HepG2 (cell line): ENCODE results near the gene PIP5K1C. TPM values are rescaled to one million over a fixed set of nuclear protein-coding genes. Genes with fewer than 3 reads are reported as not detected.

Experiments used
- ATAC-seq: fragments of 200-7000 bp; cut with Tn5 transposase; 3 replicates; pipeline ENCODE4 v1.9.1; 2020; ENCODE audit warnings: mild to moderate bottlenecking, moderate library complexity
- BruUV-seq: library from RNA; stranded (reverse); fragments of 400-500 nt; replicated peaks from 2 replicates; lab custom pipeline; 2021; lab: Mats Ljungman, UMichigan
- CTCF ChIA-PET: fragments of 300-600 bp; formaldehyde crosslinking; extraction: SDS; loops from one replicate; lab custom pipeline; 2021; ENCODE audit warnings: low total read pairs, inconsistent platforms, low intra/inter-chr PET ratio; lab: Yijun Ruan, JAX
- POLR2A ChIA-PET: fragments of 350-600 bp; sonication (Branson Sonifier 250); formaldehyde crosslinking; loops from one replicate; lab custom pipeline; 2020; ENCODE audit warnings: antibody characterized with exemption, inconsistent platforms; lab: Yijun Ruan, JAX
- DNase-seq: peaks from one replicate; pipeline ENCODE4 v3.0.0-alpha.2; 2015; ENCODE audit warnings: low spot score
- FAIRE-seq: peaks from 3 replicates; lab custom pipeline; 2011; peaks lifted over from hg19 to GRCh38; lab: Jason Lieb, UNC
- H2AFZ ChIP-seq: one replicate; pipeline ENCODE4 v1.6.1; 2011; ENCODE audit warnings: low read length, inconsistent platforms
- H3K27ac ChIP-seq: fragments of 300-600 bp; 3 replicates; pipeline ENCODE4 v1.8.0; 2011; ENCODE audit warnings: mixed run types, mild to moderate bottlenecking, mixed read lengths, low read length, inconsistent platforms; ENCODE audit not compliant: insufficient read depth; ENCODE audit errors: extremely low read length
- H3K27me3 ChIP-seq, 2 experiments: fragments of 200-600 bp in 1 of 2; 2 replicates in 1 of 2; 3 replicates in 1 of 2; pipeline versions ENCODE4 v1.6.0 to v1.8.0; 2011; ENCODE audit warnings: low read length in 2 of 2, mild to moderate bottlenecking in 2 of 2, moderate library complexity in 2 of 2, inconsistent platforms in 1 of 2; ENCODE audit not compliant: insufficient read depth in 2 of 2, control insufficient read depth in 1 of 2
- H3K36me3 ChIP-seq, 2 experiments: fragments of 200-600 bp in 1 of 2; replicated peaks in 1 of 2; 2 replicates in 1 of 2; 3 replicates in 1 of 2; pipeline versions ENCODE4 v1.5.1 to v1.8.0; 2011; ENCODE audit warnings: low read length in 2 of 2, inconsistent platforms in 1 of 2; ENCODE audit not compliant: insufficient read depth in 2 of 2, control insufficient read depth in 1 of 2
- H3K4me1 ChIP-seq: 2 replicates; pipeline ENCODE4 v1.5.1; 2012; ENCODE audit warnings: low read length, inconsistent platforms; ENCODE audit not compliant: insufficient read depth
- H3K4me2 ChIP-seq: 2 replicates; pipeline ENCODE4 v1.6.0; 2011; ENCODE audit warnings: low read depth, low read length, inconsistent platforms
- H3K4me3 ChIP-seq, 3 experiments: fragments of 200-600 bp in 1 of 3; sonication (generic), shearing (Covaris generic) in 1 of 3; replicated peaks in 1 of 3; 2 replicates each; pipeline ENCODE4 v1.5.1; 2011 to 2016; ENCODE audit warnings: low read length in 3 of 3, inconsistent platforms in 2 of 3, low read depth in 2 of 3, mild to moderate bottlenecking in 2 of 3, control low read depth in 1 of 3, mixed read lengths in 1 of 3; ENCODE audit not compliant: insufficient read depth in 1 of 3
- H3K79me2 ChIP-seq: one replicate; pipeline ENCODE4 v1.6.1; 2011; ENCODE audit warnings: low read length, inconsistent platforms; ENCODE audit not compliant: insufficient read depth
- H3K9ac ChIP-seq: 2 replicates; pipeline ENCODE4 v1.6.0; 2011; ENCODE audit warnings: mild to moderate bottlenecking, low read depth, low read length, inconsistent platforms; ENCODE audit not compliant: insufficient read depth
- H3K9me3 ChIP-seq: 2 replicates; pipeline ENCODE4 v1.5.1; 2012; ENCODE audit warnings: mild to moderate bottlenecking, low read length
- H4K20me1 ChIP-seq: 2 replicates; pipeline ENCODE4 v1.6.0; 2011; ENCODE audit warnings: inconsistent platforms, mild to moderate bottlenecking, low read length, moderate library complexity; ENCODE audit not compliant: insufficient read depth
- CAMTA2 ChIP-seq: sonication (generic); formaldehyde crosslinking; IDR thresholded peaks from 2 replicates; pipeline ENCODE4 v1.4.0; 2020; ENCODE audit warnings: mild to moderate bottlenecking, missing genetic modification reagents, borderline replicate concordance
- CBFB ChIP-seq: sonication (generic); formaldehyde crosslinking; IDR thresholded peaks from 2 replicates; pipeline ENCODE4 v1.4.0; 2020; ENCODE audit warnings: missing genetic modification reagents
- GABPA ChIP-seq, 2 experiments: IDR thresholded peaks; 2 replicates each; pipeline ENCODE4 v1.6.1; 2011 to 2016; ENCODE audit warnings: low read depth in 2 of 2, low read length in 1 of 2, missing biosample characterization in 1 of 2, missing genetic modification characterization in 1 of 2
- KAT8 ChIP-seq: IDR thresholded peaks from 2 replicates; pipeline ENCODE4 v1.6.1; 2016; ENCODE audit warnings: missing genetic modification reagents, missing compliant biosample characterization
- REPIN1 ChIP-seq: sonication (generic); formaldehyde crosslinking; IDR thresholded peaks from 2 replicates; pipeline ENCODE4 v1.8.0; 2022; ENCODE audit warnings: missing genetic modification reagents, low read depth, mild to moderate bottlenecking, borderline replicate concordance
- RFXANK ChIP-seq: IDR thresholded peaks from 2 replicates; pipeline ENCODE4 v1.6.1; 2016
- TFDP2 ChIP-seq: sonication (generic); formaldehyde crosslinking; IDR thresholded peaks from 2 replicates; pipeline ENCODE4 v1.4.0; 2020; ENCODE audit warnings: missing genetic modification reagents
- ZFP90 ChIP-seq: sonication (generic); formaldehyde crosslinking; IDR thresholded peaks from 2 replicates; pipeline ENCODE4 v1.8.0; 2022; ENCODE audit warnings: missing genetic modification reagents, mild to moderate bottlenecking, inconsistent platforms, borderline replicate concordance
- ZNF354B ChIP-seq: sonication (generic); formaldehyde crosslinking; IDR thresholded peaks from 2 replicates; pipeline ENCODE4 v1.8.0; 2022; ENCODE audit warnings: mild to moderate bottlenecking, missing genetic modification reagents
- ZNF441 ChIP-seq: sonication (generic); formaldehyde crosslinking; IDR thresholded peaks from 2 replicates; pipeline ENCODE4 v1.7.0; 2021; ENCODE audit warnings: missing genetic modification reagents, borderline replicate concordance
- ZNF792 ChIP-seq: IDR thresholded peaks from 2 replicates; pipeline ENCODE4 v1.6.1; 2016
- WGBS: methylation state at CpG from one replicate; pipeline ENCODE4 v1.1.6; 2017; ENCODE audit warnings: low lambda C conversion rate; 5-methylcytosine and 5-hydroxymethylcytosine counted together
- in situ Hi-C: cut with HindIII; loops from 2 replicates; pipeline ENCODE4 v1.10.0; 2017; ENCODE audit warnings: low pct_unique_long_range_greater_than_20kb; ENCODE audit not compliant: extremely low pct_ligation_motif_present
- intact Hi-C: fragments of 100-400 bp; cut with micrococcal nuclease; formaldehyde crosslinking; loops from one replicate; pipeline ENCODE4 v1.10.0; 2022; ENCODE audit not compliant: unreplicated experiment
- polyA plus RNA-seq, 8 experiments: library from polyadenylated mRNA; depleted of rRNA in 3 of 8; stranded (reverse) in 7 of 8; unstranded in 1 of 8; fragments of >200 nt; fragmentation: Illumina TruSeq in 4 of 8; extraction: Trizol in 4 of 8; gene quantifications; 2 replicates each; pipeline versions ENCODE4 v1.2.1 to v1.2.3, GENCODE V29; 2011 to 2016; ENCODE audit warnings: low read depth in 4 of 8, missing spikeins in 1 of 8, mixed read lengths in 1 of 8; ENCODE audit not compliant: insufficient read depth in 1 of 8
- total RNA-seq, 5 experiments: library from RNA; depleted of rRNA; stranded (reverse); fragments of >200 nt; fragmentation: Illumina TruSeq; extraction: Trizol; gene quantifications; 2 replicates each; pipeline ENCODE4 v1.2.3, GENCODE V29; 2016; ENCODE audit warnings: low read depth in 1 of 5

Gene PIP5K1C
- total and polyA plus RNA-seq, 2 of the 13 experiments (the other 11 are each of a cell fraction or from before 2014, with no cell fraction given): 3.6 to 4.3 TPM

GRCh38 chr19:3722443-3723109 is 22.3 kb upstream of the PIP5K1C start:
- intact Hi-C loops: no loop called here
- POLR2A ChIA-PET: interaction anchor here (0.6 to 0.7 kb wide), 2 partner anchors 12 to 39 kb away, joined by 3 read pairs; partner anchors contain the start of gene APBA3

More at GRCh38 chr19:3722443-3723109, 22.3 kb upstream of the PIP5K1C start:
- Histone ChIP-seq H3K79me2 (no peaks in the 10 kb centered on the region), H3K27ac (no peak overlapping the region), H3K9ac (no peak overlapping the region), H3K9me3 (no peaks in the 10 kb centered on the region), H3K4me1 (peaks cover 30% of the 10 kb centered on the region), H3K4me2 (no peak overlapping the region), H3K36me3 (no peaks in the 10 kb centered on the region), H3K4me3 (no peak overlapping the region), H3K27me3 (no peaks in the 10 kb centered on the region; a peak in 1 of 5 replicates), H2AFZ (no peak overlapping the region), H4K20me1 (no peaks in the 10 kb centered on the region)
- ATAC-seq (no peak), DNase-seq (no peak), FAIRE-seq (no peak)
- CTCF ChIA-PET: no interaction called here
- no TSS peak for BruUV-seq
- in situ Hi-C loops: no loop called here
- WGBS: 87% methylated on average over 9 of the region's 30 CpGs
- TF ChIP-seq REPIN1 (CRISPR knock-in tag): no peak
- TF ChIP-seq GABPA (IDR thresholded peaks at IDR 0.05; ENCODE audit: low read depth, low read length): no peak
- no peak for TF ChIP-seq GABPA (CRISPR knock-in tag; IDR thresholded peaks at IDR 0.05; ENCODE audit: low read depth)
- no peak for TF ChIP-seq CAMTA2 (CRISPR knock-in tag)
- TF ChIP-seq RFXANK (CRISPR knock-in tag): no peak
- no peak for TF ChIP-seq ZNF354B (CRISPR knock-in tag)
- TF ChIP-seq CBFB (CRISPR knock-in tag): no peak
- no peak for TF ChIP-seq ZFP90
- TF ChIP-seq KAT8 (CRISPR knock-in tag): no peak
- no peak for TF ChIP-seq ZNF441 (CRISPR knock-in tag)
- no peak for TF ChIP-seq ZNF792 (CRISPR knock-in tag)
- no peak for TF ChIP-seq TFDP2 (CRISPR knock-in tag)
- TF ChIP-seq, all 625 proteins: peak for 0
